Tibial nerve (tissue), 4 donors: Measurements from ENCODE around the gene MRPL37.

Experiments used
- EP300 ChIP-seq, 2 donors: sonication (generic); formaldehyde crosslinking; IDR thresholded peaks; one replicate each; pipeline ENCODE4 v1.6.1; 2017; ENCODE audit warnings: antibody characterized with exemption in 2 of 2, mild to moderate bottlenecking in 1 of 2
- TF ChIP-seq, protein P1 (sequence below), 5 experiments: fragments of 200-600 bp in 3 of 5; fragments of 450-650 bp in 2 of 5; sonication (generic) in 3 of 5; IDR thresholded peaks; one replicate each; pipeline ENCODE4 v1.5.1; 2016 to 2019; ENCODE audit warnings: antibody characterized with exemption in 5 of 5, mild to moderate bottlenecking in 3 of 5, moderate library complexity in 2 of 5

DNA sequence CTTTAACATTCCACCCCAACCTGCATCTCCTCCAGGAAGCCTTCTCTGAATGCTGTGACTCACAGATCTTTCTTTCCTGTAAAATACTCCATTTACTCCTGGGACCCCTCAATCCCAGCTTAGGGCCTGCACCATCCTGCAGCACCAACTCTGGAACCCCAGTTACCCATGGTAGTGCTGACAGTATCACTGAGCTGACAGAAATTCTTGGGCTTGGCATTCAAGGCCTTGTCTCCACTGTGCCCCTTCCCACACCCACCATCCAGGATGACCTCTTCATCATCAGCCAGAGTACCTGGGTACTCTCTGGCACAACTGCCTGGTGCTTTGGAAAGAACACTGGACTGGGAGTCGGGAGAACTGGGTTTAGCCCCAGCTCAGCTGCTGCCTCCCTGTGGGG is 8.4 kb upstream of the MRPL37 start:
- TF ChIP-seq, protein P1, sequence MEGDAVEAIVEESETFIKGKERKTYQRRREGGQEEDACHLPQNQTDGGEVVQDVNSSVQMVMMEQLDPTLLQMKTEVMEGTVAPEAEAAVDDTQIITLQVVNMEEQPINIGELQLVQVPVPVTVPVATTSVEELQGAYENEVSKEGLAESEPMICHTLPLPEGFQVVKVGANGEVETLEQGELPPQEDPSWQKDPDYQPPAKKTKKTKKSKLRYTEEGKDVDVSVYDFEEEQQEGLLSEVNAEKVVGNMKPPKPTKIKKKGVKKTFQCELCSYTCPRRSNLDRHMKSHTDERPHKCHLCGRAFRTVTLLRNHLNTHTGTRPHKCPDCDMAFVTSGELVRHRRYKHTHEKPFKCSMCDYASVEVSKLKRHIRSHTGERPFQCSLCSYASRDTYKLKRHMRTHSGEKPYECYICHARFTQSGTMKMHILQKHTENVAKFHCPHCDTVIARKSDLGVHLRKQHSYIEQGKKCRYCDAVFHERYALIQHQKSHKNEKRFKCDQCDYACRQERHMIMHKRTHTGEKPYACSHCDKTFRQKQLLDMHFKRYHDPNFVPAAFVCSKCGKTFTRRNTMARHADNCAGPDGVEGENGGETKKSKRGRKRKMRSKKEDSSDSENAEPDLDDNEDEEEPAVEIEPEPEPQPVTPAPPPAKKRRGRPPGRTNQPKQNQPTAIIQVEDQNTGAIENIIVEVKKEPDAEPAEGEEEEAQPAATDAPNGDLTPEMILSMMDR (IDR thresholded peaks at IDR 0.05), result no peak
- TF ChIP-seq EP300 (IDR thresholded peaks at IDR 0.05), result no peak
